AG09319 (cell line): Measurements from ENCODE around the gene DGKH.

Source experiments
- DNase-seq: peaks from one replicate; pipeline ENCODE4 v3.0.0-alpha.2; 2010; ENCODE audit warnings: low read depth; ENCODE audit errors: extremely low read depth
- TF ChIP-seq, protein P1 (sequence below): IDR thresholded peaks from 2 replicates; pipeline ENCODE4 v1.5.1; 2011; ENCODE audit warnings: low read depth, mild to moderate bottlenecking, inconsistent platforms, low read length, moderate library complexity

Gene DGKH

DNA sequence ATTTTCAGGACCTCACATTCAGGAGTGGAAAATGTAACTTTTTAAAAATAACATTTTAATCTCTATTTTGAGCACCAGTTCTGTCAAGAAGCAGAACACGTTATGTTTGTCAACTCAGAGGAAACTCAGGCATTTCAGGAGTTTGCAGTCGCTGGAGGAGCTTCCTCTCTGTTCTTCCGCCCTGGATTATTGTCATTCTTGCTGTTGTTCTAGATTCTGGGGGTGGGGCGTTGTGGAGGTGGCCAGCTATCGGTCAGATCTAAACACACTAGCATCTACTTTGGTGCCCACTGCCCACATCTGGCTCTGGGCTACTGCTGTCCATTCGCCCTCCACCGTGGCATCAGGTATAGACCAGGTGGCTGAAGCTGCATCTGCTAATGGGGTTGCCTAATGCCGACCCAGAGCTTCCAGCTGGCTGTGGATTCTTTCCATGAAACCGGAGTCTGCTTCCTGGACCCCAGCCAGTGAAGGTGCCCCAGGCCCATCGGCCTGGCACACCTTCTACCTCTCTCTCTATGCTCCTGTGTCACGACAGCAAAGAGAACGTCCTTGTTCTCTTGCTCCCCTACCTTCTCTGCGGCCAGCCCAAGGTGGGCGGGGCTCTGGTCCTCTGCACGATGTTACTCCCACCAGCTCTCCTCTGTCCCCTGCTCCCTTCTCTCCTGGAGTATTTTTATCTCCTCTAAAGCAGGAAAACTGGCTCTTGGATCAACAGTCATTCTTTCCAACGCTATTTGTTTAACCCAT lies 36.7 kb upstream of the DGKH start:
- TF ChIP-seq, protein P1, sequence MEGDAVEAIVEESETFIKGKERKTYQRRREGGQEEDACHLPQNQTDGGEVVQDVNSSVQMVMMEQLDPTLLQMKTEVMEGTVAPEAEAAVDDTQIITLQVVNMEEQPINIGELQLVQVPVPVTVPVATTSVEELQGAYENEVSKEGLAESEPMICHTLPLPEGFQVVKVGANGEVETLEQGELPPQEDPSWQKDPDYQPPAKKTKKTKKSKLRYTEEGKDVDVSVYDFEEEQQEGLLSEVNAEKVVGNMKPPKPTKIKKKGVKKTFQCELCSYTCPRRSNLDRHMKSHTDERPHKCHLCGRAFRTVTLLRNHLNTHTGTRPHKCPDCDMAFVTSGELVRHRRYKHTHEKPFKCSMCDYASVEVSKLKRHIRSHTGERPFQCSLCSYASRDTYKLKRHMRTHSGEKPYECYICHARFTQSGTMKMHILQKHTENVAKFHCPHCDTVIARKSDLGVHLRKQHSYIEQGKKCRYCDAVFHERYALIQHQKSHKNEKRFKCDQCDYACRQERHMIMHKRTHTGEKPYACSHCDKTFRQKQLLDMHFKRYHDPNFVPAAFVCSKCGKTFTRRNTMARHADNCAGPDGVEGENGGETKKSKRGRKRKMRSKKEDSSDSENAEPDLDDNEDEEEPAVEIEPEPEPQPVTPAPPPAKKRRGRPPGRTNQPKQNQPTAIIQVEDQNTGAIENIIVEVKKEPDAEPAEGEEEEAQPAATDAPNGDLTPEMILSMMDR: no peak
- DNase-seq: no peak

DNA sequence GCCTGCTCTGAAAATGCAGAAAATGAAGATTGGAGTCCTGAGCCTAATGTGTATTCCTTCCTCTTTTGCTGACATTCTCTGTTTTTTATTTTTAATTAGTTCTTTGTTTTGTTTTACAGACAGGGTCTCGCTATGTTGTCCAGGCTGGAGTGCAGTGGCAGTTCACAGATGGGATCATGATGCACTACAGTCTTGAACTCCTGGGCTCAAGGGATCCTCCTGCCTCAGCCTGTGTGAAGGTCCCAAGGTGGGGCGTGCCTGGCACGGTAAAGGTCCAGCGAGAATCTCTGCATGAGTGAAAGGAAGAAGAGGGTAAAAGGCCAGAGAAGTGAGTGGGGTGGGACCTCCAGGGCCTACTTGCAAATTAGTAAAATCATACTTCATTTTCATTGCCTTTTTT lies 34.3 kb upstream of the DGKH start:
- TF ChIP-seq, protein P1: no peak
- no peak for DNase-seq

DNA sequence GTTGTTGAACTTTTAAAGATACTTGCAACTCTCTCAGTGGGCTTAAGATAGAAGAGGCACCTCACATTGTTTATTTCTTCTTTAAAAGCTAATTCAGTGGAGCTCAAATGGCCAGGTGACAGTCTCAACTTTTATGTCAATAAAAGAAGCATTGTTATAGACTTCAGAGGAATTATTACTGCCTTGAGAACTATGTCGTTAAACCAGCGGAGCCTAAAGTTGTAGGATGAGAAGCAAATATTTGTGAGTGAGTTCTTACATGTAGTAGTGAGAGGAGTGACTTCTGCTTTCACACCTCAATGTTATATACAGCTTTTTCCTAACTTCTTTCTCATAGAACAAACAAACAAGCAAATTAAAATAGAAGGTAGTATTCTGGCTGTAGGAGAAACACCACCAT lies 31.2 kb upstream of the DGKH start:
- DNase-seq: no peak
- TF ChIP-seq, protein P1: no peak

DNA sequence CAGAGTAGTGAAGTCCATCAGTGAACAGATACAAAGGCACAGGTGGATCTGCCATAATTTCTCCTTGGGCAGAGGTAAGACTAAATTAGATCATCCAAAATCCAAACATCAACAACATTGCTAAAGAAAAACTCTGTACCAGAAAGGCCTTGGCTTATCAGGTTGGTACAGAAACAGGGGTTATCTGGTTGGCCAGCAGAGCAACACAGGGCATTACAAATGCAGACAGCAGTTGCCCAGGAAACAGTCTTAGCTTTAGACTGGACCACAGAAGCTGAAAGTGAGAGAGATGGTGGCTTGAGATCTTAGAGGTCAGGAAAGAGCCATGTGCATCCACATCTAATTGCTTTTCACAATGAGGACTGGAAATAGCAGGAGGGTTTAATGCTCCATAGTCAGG lies 26.6 kb upstream of the DGKH start:
- no peak for DNase-seq

DNA sequence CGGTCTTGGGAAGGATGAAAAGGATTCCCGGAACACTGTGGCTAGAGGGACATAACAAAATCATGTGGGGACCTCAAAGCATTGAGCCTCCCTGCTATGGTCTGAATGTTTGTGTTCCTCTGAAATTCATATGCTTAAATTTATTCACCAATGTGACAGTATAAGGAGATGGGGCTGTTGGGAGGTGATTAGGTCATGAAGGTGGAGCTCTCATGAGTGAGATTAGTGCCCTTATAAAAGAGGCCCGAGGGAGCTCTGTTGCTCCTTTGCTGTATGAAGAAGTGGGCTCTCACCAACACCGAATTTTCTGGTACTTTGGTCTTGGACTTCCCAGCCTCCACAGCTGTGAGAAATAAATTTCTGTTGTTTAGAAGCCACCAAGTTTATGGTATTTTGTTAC lies 26.1 kb upstream of the DGKH start:
- TF ChIP-seq, protein P1: no peak

More for the DNA sequence above, 26.6 kb upstream of the DGKH start:
- TF ChIP-seq, protein P1: no peak

DNA sequence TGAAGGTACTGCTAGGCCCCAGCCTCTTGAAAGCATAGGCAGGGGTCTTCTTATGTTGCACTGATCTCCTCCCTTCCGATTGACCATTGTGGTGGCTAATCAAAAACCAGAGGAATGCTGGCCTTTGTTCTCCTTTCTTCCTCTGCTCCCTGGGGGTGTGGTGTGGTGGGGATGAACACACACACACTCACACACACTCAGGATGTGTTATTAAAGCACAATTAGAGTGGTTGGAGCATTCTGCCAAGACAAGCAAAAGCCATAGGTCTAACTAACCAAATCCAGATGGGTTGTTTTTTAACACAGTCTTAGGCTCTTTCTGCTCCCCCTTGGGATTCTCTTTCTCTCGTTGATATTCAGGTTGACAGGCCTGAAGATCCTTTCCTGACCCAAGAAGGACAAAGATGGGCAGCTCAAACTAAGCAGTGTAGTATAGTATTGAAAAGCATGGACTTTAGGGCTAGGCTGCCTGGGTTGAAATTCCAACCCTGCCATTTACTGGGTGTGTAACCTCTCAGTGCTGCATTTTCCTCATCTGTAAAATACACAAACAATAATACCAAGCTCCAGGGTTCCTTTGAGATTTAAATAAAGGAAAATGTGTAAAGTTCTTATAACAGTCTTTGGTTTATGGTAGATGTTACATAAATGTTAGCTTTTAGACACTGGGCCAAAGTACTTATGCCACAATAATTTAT lies 25.5 kb upstream of the DGKH start:
- TF ChIP-seq, protein P1: no peak
- DNase-seq: no peak

More for the DNA sequence above, 26.1 kb upstream of the DGKH start:
- DNase-seq: no peak

DNA sequence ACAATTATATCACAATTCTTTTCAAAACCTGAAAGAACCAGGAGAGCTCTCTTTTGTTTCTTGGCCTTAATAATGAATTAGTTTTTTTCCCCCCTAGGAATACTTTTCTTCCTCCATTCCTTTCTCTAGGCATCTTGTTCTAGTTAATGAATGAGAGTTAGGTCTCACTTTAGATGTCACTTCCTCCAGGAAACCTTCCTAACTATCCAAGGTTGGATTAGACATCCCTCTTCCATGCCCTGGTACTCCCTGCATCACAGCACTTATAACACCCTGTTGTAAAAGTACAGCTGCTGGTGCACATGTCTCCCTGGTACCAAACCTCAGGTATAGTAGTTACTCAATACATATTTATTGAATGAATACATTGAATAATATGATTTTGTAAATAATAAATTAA lies 21.2 kb upstream of the DGKH start:
- DNase-seq: no peak
- TF ChIP-seq, protein P1: no peak
